Measurements from ENCODE around the gene PDS5B.

GRCh38 chr13:32666990-32667571 is 80.8 kb downstream of the PDS5B start:
- TF ChIP-seq CTCF (IDR thresholded peaks at IDR 0.05) (no peak), EZH2phosphoT487 (IDR thresholded peaks at IDR 0.05) (no peak), EZH2 (IDR thresholded peaks at IDR 0.05) (no peak)
